ENCODE measurements around the gene FOSL2. TPM values are rescaled to one million over a fixed set of nuclear protein-coding genes. Genes with fewer than 3 reads are reported as not detected.

Gene FOSL2
- polyA plus RNA-seq, 1 donor from 2014 or later = 0.50 TPM

DNA sequence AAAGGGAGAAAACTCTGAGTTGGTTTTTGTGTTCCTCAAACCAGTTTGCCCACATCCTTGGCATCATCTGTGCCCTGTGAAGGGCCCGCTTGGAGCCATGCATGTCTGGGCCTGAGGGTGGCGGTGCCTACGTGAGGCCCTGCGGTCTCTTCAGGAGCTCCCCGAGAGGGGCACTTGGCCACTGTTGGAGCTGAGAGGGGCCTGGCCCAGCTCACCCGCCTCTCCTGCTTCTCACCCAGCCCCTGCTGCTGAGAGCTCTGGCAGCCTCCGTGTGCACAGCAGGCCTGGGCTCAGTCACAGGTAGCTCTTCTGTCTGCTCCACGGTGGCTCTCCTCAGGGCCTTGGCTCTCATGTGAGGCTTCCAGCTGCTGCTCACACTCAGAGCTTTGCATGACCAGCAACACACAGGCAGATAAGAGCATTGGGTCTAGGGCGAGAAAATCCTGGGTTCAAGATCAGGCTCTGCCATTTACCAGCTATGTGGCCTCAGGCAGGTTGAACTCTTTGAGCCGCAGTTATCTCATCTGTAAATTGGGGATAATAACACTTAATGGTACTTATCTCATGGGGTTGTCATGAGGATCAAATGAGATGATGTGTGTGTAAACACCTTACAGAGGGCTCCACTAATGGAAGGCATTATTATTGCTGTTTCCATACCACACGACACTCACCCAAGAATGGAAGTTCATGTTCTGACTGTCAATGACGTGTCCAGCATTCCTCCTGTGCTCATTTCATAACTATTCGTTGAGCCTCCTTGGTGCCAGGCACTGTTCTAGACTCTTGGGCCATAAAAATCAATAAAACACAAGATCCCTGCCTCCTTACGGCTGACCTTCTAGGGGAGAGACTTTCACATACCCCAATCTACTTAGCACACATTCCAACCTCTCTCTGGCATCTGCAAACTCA is 61.6 kb downstream of the FOSL2 start:
- H3K36me3 Mint-ChIP-seq = no peaks in the 10 kb centered on the region
- no peaks in the 10 kb centered on the region for H3K9me3 Mint-ChIP-seq
- H3K4me1 Mint-ChIP-seq = no peaks in the 10 kb centered on the region
- H3K27me3 Mint-ChIP-seq = peaks cover 9% of the 10 kb centered on the region
- no peak overlapping the region for H3K4me3 Mint-ChIP-seq
- H3K27ac Mint-ChIP-seq = no peak overlapping the region

DNA sequence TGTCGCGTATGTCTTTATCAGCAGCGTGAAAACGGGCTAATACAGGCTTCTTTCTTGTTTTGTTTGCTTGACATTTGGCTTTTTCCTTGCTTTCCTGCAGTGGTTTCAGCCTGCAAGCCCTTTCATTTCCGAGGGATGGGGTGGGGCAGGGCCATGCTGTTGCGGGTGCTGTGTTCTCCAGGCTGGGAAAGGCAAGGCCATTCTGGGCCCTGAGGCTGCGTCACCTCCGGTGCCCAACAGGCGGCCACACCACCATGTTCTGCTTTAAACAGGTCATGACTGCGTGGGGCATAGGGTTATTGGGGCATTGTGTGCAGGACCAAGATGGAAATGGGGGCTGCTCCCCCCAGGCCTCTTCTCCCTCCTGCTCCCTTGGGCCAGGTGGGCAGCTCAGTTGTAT is 64.6 kb downstream of the FOSL2 start:
- Mint-ChIP-seq H3K27me3 (peaks cover 9% of the 10 kb centered on the region), H3K36me3 (peaks cover 1% of the 10 kb centered on the region), H3K27ac (no peak overlapping the region), H3K4me1 (no peaks in the 10 kb centered on the region), H3K9me3 (peaks cover 2 to 5% (median 3%) of the 10 kb centered on the region in 3 donors), H3K4me3 (no peak overlapping the region)

DNA sequence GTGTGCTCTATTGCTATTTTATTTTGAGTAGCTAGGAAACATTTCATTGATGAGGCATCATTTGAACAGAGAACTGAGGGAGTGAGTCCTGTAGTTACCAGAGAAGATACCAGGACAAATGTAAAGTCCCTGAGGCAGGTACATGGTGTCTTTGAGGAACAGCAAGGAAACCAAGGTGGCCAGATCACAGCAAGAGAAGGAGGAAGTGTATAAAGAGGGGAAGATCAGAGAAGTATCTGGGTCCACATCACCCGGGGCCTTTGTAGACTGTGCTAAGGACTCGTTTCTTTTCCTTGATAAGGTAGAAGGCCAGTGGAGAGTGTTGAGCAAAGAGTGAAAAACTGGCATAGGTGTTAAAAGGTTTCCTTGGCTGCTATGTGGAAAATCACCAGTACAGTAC is 68.4 kb downstream of the FOSL2 start:
- H3K4me3 Mint-ChIP-seq = peak overlapping the region in 1 of 4 donors; percentile 29
- peaks cover 8% of the 10 kb centered on the region for H3K27me3 Mint-ChIP-seq
- H3K9me3 Mint-ChIP-seq = peaks cover 9 to 16% (median 11%) of the 10 kb centered on the region in 3 donors
- no peak overlapping the region for H3K27ac Mint-ChIP-seq
- H3K4me1 Mint-ChIP-seq = peaks cover 0 to 1% (median 0%) of the 10 kb centered on the region in 3 donors
- H3K36me3 Mint-ChIP-seq = peaks cover 1% of the 10 kb centered on the region

DNA sequence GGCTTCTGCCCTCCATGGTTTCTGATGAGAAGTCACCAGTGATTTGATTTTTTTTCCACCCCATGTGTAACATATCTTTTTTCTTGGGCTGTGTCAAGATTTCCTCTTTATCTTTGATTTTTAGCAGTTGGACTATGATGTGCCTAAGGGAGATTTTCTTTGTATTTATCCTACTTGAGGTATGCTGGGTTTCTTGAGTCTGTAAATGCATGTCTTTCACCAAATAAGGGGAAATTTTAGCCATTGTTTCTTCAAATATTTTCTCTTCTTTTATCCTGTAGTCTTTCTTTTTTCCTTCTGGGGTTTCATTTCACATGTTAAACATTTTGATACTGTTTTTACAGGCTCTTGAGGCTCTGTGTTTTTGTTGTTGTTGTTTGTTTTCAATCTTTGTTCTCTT is 69.5 kb downstream of the FOSL2 start:
- H3K27me3 Mint-ChIP-seq = peaks cover 8% of the 10 kb centered on the region
- peaks cover 0 to 1% (median 0%) of the 10 kb centered on the region in 3 donors for H3K4me1 Mint-ChIP-seq
- no peak overlapping the region for H3K27ac Mint-ChIP-seq
- peaks cover 1% of the 10 kb centered on the region for H3K36me3 Mint-ChIP-seq
- peaks cover 9 to 16% (median 11%) of the 10 kb centered on the region in 3 donors for H3K9me3 Mint-ChIP-seq
- no peak overlapping the region for H3K4me3 Mint-ChIP-seq

DNA sequence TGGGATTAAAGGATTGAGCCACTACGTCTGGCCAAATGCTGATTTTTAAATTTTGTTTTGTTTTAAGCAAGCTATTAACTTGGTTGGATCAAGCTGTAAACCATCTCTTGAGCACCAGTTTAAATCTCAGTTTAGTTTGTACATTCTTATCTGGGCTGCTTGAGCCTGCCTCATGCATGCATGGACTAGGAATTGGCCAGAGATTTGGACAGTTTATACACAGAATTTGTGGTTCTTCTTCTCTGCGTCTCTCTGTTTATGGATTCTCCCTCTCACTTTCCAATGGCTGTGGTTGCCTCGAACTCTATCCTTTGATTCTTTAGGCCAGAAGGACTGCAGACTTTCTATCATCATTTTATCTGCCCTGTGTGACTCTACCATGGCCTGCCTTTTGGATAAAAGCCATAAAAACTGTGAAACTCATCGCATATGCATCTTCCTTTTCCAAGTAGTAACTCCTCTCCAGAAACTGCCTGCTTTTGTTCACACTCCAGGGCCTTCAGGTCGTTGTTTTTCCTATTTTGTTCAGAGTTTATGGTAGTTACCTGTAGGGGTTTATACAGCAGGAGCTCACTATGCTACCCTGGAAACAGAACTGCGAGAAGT is 70.7 kb downstream of the FOSL2 start:
- Mint-ChIP-seq H3K27me3 (peaks cover 7% of the 10 kb centered on the region), H3K36me3 (peaks cover 1% of the 10 kb centered on the region), H3K4me1 (peaks cover 0 to 1% (median 0%) of the 10 kb centered on the region in 3 donors), H3K4me3 (no peak overlapping the region), H3K27ac (no peak overlapping the region), H3K9me3 (peaks cover 9 to 16% (median 11%) of the 10 kb centered on the region in 3 donors)

DNA sequence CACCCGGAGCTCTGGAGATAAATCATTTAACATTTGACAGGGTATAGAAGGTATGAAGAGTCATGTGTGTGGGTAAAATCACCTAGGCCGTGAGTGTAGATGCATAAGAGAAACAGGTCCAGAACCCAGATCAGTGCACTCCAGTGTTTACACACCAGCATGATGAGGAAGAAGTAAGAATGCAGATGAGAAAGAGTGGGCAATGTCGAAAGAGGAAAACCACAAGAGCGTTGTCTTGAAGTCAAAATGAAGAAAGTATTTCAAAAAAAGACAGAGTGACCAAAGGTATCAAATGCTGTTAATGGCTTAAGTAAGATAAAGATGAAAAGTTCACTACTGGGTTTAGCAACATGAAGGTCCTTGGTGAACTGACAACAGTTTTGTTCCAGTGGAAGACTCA is 71.2 kb downstream of the FOSL2 start:
- Mint-ChIP-seq H3K27me3 (peaks cover 8% of the 10 kb centered on the region), H3K27ac (no peak overlapping the region), H3K36me3 (peaks cover 1% of the 10 kb centered on the region), H3K4me3 (peak overlapping the region in 1 of 4 donors; percentile 64), H3K4me1 (peaks cover 0 to 1% (median 0%) of the 10 kb centered on the region in 3 donors), H3K9me3 (peaks cover 9 to 16% (median 11%) of the 10 kb centered on the region in 3 donors)

DNA sequence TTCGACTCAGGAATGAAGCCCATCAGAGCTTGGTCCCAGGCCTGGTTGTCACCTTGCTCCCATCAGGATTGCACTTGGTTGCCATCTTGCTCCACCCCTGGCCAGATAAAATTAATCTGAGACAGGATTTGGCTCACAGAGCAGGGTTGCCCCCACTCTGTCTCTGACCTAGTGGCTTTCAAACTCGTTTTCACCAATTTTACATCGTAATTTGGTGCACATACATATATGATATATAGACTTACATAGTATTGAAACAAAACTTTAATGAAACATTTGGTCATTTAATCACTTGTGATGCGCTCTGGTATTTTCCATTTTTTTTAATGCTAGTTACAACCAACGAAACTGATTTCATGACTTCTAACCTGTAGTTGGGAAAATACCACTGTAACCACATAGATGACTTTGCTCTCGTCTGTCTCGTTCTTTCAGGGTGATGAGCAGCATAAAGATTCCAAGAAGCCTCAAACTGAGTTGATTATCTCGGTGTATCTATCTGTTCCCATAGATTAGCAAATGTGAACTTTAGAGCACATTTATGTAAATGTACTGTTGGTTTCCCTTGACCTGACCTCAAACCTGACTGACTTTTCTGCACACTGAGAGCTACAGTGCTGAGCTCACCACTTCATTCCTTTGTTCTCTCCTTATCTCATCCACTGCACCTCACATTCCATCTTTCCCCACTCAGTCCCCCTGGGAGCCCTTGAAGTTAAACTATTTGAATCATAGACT is 72.7 kb downstream of the FOSL2 start:
- Mint-ChIP-seq H3K4me1 (peaks cover 0 to 4% (median 1%) of the 10 kb centered on the region in 3 donors), H3K27ac (no peak overlapping the region), H3K27me3 (peaks cover 11% of the 10 kb centered on the region), H3K4me3 (no peak overlapping the region), H3K36me3 (peaks cover 1% of the 10 kb centered on the region), H3K9me3 (peaks cover 9 to 16% (median 11%) of the 10 kb centered on the region in 3 donors)

Other genes starting within 250 kb of the FOSL2 start
- not detected for gene PLB1, start 103.2 kb downstream of the FOSL2 start, polyA plus RNA-seq